GM12872 (cell line): ENCODE measurements around the gene EFTUD2.
A peak's percentile ranks its signal among the peaks of the same experiment; 100 is the strongest.

Experiments
- CTCF ChIP-seq: IDR thresholded peaks from 3 replicates; pipeline ENCODE4 v1.5.1; 2011; ENCODE audit warnings: low read depth, mild to moderate bottlenecking, low read length, moderate library complexity; ENCODE audit not compliant: insufficient read depth

The EFTUD2 gene

GRCh38 chr17:44899074-44899782, at the start of gene EFTUD2:
TSS of gene EFTUD2 (minus strand) at chr17:44899445. CDS start at chr17:44894521, 4,924 bp downstream.
- no peak for TF ChIP-seq CTCF

GRCh38 chr17:44948315-44948795, 49.1 kb upstream of the EFTUD2 start:
- no peak for TF ChIP-seq CTCF

- TF ChIP-seq CTCF, result 0 out of 3 replicates have a peak, but pooled peaks have one; percentile 5
These were observed 48.4 kb upstream of the EFTUD2 start, which contains the start of gene KIF18B for GRCh38 chr17:44947461-44948314. TSS of gene KIF18B (minus strand) at chr17:44947773. CDS start at chr17:44936344, 11,429 bp downstream.

- TF ChIP-seq CTCF, result no peak
These were observed 43.2 kb upstream of the EFTUD2 start for GRCh38 chr17:44942456-44942855.

- TF ChIP-seq CTCF, result no peak
These were observed 42.6 kb upstream of the EFTUD2 start for GRCh38 chr17:44941712-44942331.

GRCh38 chr17:44940768-44941167, 41.5 kb upstream of the EFTUD2 start:
- no peak for TF ChIP-seq CTCF

- TF ChIP-seq CTCF, result no peak
These were observed 41.1 kb upstream of the EFTUD2 start for GRCh38 chr17:44940317-44940716.
